Endometrium (tissue), 2 donors: ENCODE data around the gene TLX1.

Source experiments
- FAIRE-seq: peaks from 2 replicates; lab custom pipeline; 2012; peaks lifted over from hg19 to GRCh38; lab: Jason Lieb, UNC
- donor health status: control.
- donor health status: control.

The TLX1 gene

GRCh38 chr10:101112799-101113594 lies 18.1 kb upstream of the TLX1 start:
- no peak for FAIRE-seq

- FAIRE-seq, result no peak
These were observed 17.2 kb upstream of the TLX1 start for GRCh38 chr10:101113890-101114403.

- no peak for FAIRE-seq
These were observed 16.5 kb upstream of the TLX1 start for GRCh38 chr10:101114646-101115045.

DNA sequence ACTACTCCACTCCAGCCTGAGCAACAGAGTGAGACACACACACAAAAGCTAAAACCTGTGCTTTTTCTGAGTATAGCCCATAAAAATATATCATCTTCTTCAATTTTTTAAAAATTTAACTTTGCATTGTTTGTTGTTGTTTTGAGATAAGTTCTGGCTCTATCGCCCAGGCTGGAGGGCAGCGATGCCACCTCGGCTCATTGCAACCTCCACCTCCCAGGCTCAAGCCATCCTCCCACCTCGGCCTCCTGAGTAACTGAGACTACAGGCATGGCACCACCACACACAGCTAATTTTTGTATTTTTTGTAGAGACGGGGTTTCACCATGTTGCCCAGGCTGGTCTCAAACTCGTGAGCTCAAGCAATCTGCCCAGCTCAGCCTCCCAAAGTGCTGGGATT lies 14.3 kb upstream of the TLX1 start:
- no peak for FAIRE-seq

DNA sequence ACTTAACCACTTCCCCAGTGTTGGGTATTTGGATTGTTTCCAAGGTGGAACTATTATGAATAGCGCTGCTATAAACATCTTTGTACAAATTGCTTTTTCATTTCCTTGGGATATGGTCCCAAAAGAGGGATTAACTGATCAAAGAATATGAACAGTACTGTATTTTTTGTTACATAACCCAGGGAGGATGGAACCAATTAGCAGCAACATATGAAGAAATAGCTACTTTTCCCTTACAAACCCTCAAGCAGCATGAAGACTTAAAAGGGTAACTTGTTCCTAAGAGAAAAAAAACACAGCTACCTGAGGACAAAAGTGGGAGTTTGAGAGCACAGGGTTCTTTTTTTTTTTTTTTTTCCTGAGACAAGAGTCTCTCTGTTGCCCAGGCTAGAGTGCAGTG lies 13.1 kb upstream of the TLX1 start:
- FAIRE-seq, result no peak

- FAIRE-seq, result no peak
These were observed 10.6 kb upstream of the TLX1 start for GRCh38 chr10:101120520-101120883.

- FAIRE-seq, result no peak
These were observed 10.0 kb upstream of the TLX1 start for GRCh38 chr10:101120884-101121653.

DNA sequence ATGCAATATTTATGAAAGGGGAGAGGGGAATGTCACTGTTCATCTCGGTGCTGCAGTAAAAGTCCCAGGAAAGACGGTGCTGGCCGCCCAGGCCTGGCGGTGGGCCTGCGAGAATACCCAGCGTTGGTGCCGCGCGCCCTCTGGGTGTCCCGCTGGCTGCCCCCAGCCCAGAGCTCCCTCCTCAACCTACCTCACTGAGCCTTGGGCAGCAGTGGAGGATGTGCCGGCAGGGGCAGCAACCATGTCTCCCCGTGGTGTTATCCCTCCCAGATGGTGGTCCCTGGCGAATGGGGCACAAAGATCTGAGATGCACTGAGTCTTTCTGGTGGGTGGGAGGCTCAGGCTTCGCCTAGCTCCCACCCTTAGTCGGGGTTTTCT lies 9.5 kb upstream of the TLX1 start:
- no peak for FAIRE-seq

DNA sequence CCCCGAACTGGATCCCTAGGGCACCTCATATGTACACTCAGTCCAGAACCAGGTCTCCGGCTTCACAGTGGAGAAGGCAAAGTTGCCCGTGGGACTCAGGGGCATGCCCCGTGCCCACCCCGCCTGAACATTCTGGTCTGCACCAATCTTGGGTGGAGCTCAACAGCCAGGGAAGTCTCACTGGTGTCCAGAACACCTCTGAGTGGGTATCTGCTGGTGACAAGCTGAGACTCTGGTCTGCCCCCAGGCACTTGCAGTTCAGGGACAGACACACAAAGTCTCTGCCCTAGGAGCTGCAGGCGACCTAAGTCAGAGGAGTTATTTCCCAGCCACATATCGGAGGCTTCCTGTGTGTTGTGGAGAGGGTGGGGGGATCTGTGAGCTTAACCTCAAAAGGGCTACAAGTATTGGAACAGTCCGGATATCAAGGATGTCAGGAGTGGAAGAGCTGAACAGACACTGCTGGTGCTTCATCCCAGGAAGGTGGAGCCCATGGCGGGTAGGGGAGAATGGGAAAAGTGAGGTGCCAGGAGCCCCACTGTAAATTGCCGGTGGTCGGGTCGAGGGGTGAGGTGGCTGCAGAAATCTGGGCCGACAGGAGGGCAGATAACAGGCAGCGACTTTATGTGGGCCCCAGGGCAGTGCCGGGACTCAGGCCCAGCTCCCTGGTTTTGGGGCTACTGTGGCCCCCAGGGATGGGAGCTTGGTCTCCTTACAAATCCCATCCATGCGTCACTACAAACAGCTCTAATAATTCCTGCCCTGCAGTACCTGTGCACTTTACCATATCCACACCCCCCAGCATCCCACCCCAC lies 8.6 kb upstream of the TLX1 start:
- no peak for FAIRE-seq

GRCh38 chr10:101123085-101123814 lies 7.8 kb upstream of the TLX1 start:
- FAIRE-seq, result no peak

DNA sequence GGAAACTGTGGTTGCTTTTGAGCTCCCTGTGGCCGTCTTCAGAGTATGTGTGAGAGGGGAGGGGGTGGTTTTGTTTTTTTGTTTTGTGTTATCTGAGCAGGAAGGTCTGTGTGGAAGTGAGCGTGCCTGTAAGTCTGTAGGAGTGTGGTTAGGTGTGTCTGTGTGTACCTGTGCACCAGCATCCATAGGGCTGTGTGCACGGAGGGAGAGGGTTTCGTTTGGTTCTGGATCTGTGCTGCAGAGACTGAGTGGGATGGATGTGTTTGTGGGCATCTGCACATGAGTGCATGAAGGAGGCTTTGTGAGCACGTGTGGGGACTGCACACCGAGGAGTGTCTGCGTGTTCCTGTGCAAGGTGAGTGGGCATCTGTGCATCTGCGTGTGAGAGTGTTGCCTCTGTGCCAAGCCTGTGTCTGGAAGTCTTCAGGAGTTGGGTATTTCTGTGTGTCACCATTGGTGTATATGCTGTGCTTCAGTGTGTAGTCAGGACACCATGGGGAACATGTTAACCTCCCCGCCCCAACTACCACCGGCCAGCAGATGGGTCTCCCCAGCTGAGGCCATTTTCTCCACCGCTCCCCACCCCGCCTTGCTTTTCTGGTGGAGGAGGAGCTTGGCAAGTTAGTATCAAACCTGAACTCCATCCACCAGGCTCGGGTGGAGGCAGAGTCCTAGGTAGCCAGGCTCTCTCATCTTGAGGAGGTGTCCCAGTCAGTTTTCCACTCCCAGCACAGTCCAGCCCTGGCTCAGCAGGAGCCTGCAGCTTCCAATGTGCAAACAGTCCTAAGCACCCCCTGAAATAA lies 7.1 kb upstream of the TLX1 start:
- no peak for FAIRE-seq

GRCh38 chr10:101124933-101125332 lies 6.2 kb upstream of the TLX1 start:
- no peak for FAIRE-seq

- no peak for FAIRE-seq
These were observed 4.1 kb upstream of the TLX1 start for GRCh38 chr10:101126684-101127628.

DNA sequence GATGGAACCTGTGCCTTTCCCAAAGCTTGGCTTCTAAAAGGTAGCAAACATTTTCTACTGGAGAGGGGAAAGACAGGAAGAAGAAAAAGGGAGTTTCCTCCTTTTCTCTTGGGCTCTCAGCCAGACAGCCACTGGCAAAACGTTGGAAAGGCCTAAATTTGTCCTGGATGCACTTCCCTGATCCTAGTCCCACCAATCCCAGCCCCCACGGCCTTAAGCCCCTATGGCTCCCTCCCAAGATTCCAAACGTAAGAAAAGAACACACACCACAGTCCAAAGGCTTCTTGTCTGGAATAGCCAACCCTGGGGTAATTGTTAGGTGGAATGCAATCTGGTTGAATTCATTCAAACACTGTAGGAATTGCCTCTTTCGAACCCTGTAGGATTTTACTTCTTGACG lies 959 bp upstream of the TLX1 start:
- FAIRE-seq, result no peak

- FAIRE-seq, result no peak
These were observed 999 bp downstream of the TLX1 start for GRCh38 chr10:101131962-101132635.

DNA sequence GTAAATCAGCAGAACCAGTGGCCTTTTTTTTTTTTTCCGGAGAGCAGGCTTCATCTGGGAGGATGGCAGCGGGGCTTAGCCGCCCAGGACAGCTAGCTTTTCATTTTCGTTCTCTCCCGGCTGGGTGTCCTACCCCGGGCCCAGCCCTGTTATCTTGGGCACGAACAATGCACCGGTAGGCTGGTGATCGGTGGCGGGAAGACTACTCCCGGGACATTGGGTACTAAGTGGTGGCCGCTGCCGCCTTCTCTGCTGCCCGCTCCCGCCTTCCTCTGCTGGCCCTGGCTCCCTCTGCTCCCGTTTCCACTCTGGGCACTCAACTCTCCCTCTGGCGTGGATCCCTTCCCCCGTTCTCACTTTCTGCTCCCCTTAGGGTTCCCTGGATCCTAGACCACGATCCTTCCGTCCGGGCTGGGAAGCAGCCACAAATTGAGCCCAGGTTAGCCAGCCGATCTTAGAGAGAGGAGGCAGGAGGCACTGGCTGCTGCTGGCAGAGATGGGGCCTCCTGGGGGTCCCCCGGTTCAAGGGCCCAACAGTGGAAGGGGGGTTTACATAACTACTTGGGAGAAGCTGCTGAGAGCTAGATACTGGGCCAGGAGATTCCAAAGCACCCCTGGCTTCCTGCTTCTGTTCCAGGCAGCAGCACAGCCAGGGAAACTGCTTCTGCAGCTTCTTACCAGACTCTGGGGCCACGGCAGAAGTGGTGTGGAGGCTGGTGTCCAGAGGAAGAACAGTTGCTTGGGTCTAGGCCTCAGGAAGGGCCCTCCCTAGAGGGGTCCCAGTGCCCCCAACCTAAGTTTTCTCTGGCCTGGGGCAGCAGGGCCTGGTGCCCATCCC lies 1.8 kb downstream of the TLX1 start:
- no peak for FAIRE-seq

GRCh38 chr10:101133489-101134298 lies 2.6 kb downstream of the TLX1 start:
- no peak for FAIRE-seq
